AG04450 (cell line): Measurements from ENCODE around the gene SLC44A3. TPM values are rescaled to one million over a fixed set of nuclear protein-coding genes. Genes with fewer than 3 reads are reported as not detected.
A peak's percentile ranks its signal among the peaks of the same experiment; 100 is the strongest.

ENCODE experiments used
- CTCF ChIA-PET: fragments of 300-600, 350-600 bp; formaldehyde crosslinking; extraction: SDS; loops from one replicate; lab custom pipeline; 2022; ENCODE audit warnings: antibody characterized with exemption, inconsistent platforms; lab: Charles Lee
- POLR2A ChIA-PET: fragments of 350-600 bp; formaldehyde crosslinking; extraction: SDS; loops from one replicate; lab custom pipeline; 2021; ENCODE audit warnings: antibody characterized with exemption, inconsistent platforms; lab: Yijun Ruan, JAX
- DNase-seq: peaks from one replicate; pipeline ENCODE4 v3.0.0-alpha.2; 2011; ENCODE audit warnings: low read depth, low spot score
- H3K27ac ChIP-seq: one replicate; pipeline ENCODE4 v1.5.1; 2012; ENCODE audit warnings: low read depth, low read length, control low read depth
- H3K27me3 ChIP-seq: one replicate; pipeline ENCODE4 v1.6.0; 2012; ENCODE audit warnings: low read length; ENCODE audit not compliant: control insufficient read depth, insufficient read depth
- H3K4me3 ChIP-seq: 2 replicates; pipeline ENCODE4 v1.5.1; 2011; ENCODE audit warnings: mild to moderate bottlenecking, low read depth, low read length, control low read depth
- H3K9me3 ChIP-seq: 2 replicates; pipeline ENCODE4 v1.5.1; 2012; ENCODE audit warnings: low read length; ENCODE audit not compliant: control insufficient read depth, insufficient read depth
- polyA plus RNA-seq: library from polyadenylated mRNA; depleted of rRNA; stranded (reverse); fragments of >200 nt; gene quantifications from 2 replicates; pipeline ENCODE4 v1.2.3, GENCODE V29; 2011
- TF ChIP-seq, protein P1 (sequence below): IDR thresholded peaks from 2 replicates; pipeline ENCODE4 v1.5.1; 2011; ENCODE audit warnings: low read depth, low read length, control low read depth, inconsistent platforms

SLC44A3 gene
- polyA plus RNA-seq, 1 experiment: 3.4 TPM

DNA sequence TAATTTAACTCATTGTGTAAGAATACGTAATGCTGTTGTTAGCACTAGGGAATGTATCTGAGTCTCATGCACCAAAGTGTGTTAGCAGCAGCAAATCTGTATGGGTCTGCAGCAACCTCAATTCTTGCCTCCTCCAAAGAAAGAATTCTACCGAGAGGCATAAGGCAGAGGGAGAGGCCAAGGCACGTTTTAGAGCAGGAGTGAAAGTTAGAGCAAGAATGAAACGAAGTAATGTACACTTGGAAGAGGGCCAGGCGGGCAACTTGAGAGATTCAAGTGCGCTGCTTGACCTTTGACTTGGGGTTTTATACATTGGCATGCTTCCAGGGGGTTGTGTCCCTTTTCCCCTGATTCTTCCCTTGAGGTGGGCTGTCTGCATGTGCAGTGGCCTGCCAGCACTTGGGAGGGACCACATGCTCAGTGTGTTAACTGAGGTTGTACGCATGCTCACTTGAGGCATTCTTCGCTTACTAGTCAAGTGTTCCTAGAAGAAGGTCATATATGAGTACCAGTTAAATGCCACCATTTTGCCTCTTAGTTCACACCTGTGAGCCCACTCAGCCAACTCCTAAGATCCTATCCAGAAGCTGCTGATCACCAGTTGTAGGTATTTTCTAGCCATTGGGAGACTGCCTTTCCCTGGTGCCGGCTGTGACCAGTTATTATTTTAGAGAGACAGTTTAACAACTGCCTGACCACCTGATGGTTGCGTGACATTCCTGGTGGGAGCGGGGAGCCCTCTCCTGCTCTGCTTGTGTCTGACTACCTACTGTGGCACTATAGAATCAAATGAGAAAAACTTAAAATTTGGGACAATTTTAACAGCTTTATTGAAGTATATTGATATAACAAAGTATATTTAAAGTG lies 109.4 kb downstream of the SLC44A3 start:
- H3K4me3 ChIP-seq: peak overlapping the region; percentile 17
- CTCF ChIA-PET: no interaction called here
- TF ChIP-seq, protein P1, sequence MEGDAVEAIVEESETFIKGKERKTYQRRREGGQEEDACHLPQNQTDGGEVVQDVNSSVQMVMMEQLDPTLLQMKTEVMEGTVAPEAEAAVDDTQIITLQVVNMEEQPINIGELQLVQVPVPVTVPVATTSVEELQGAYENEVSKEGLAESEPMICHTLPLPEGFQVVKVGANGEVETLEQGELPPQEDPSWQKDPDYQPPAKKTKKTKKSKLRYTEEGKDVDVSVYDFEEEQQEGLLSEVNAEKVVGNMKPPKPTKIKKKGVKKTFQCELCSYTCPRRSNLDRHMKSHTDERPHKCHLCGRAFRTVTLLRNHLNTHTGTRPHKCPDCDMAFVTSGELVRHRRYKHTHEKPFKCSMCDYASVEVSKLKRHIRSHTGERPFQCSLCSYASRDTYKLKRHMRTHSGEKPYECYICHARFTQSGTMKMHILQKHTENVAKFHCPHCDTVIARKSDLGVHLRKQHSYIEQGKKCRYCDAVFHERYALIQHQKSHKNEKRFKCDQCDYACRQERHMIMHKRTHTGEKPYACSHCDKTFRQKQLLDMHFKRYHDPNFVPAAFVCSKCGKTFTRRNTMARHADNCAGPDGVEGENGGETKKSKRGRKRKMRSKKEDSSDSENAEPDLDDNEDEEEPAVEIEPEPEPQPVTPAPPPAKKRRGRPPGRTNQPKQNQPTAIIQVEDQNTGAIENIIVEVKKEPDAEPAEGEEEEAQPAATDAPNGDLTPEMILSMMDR: no peak

DNA sequence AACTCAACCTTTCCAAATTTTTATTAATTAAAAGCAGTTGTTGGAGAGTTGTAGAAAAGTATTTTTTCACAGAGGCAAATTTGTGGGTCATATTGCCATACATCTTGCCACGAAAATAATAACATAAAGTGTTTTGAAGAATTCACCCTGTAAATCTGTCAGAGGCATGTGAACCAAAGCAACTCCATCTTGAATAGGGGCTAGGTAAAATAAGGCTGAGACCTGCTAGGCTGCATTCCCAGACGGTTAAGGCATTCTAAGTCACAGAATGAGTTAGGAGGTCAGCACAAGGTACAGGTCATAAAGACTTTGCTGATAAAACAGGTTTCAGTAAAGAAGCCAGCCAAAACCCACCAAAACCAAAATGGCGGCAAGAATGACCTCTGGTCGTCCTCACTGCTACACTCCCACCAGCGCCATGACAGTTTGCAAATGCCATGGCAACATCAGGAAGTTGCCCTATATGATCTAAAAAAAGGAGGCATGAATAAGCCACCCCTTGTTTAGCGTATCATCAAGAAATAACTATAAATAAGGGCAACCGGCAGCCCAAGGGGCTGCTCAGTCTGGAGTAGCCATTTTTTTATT lies 111.2 kb downstream of the SLC44A3 start:
- TF ChIP-seq, protein P1: no peak
- H3K9me3 ChIP-seq: no peaks in the 10 kb centered on the region
- H3K4me3 ChIP-seq: no peak overlapping the region
- no peak for DNase-seq
- no peaks in the 10 kb centered on the region for H3K27me3 ChIP-seq
- H3K27ac ChIP-seq: no peak overlapping the region
- ChIA-PET CTCF (no interaction called here), POLR2A (no interaction called here)

More for the DNA sequence above, 109.4 kb downstream of the SLC44A3 start:
- Histone ChIP-seq H3K27ac (no peak overlapping the region), H3K27me3 (no peaks in the 10 kb centered on the region), H3K9me3 (no peaks in the 10 kb centered on the region)
- POLR2A ChIA-PET: no interaction called here
- no peak for DNase-seq

- POLR2A ChIA-PET: no interaction called here
- CTCF ChIA-PET: interaction anchor here (0.6 to 1.1 kb wide), 2 partner anchors 80 to 81 kb away, joined by 3 to 5 read pairs; no protein-coding TSS in a partner anchor
- no peak overlapping the region for H3K27ac ChIP-seq
- DNase-seq: no peak
- TF ChIP-seq, protein P1: no peak
- H3K27me3 ChIP-seq: no peaks in the 10 kb centered on the region
- H3K9me3 ChIP-seq: no peaks in the 10 kb centered on the region
- no peak overlapping the region for H3K4me3 ChIP-seq
Measured at GRCh38 chr1:94934551-94934950, 114.4 kb downstream of the SLC44A3 start.

DNA sequence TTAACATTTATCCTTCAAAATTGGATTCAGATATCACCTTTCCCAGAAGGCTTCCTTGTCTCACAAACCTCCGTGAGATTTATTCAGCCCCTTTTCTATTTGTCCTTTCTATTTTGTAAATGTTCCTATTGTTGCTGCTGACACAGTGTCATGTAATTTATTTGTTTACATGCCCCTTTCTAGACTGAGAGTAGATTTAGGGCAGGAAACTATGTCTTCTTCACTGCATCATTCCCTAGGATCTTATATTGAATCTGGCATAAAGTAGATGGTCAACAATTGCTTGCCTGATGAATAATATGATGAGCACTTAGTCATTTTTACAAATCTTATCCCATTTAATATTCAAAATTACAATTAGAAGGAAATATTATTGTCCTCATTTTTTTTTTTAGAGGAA lies 114.9 kb downstream of the SLC44A3 start:
- CTCF ChIA-PET: interaction anchor here (0.6 to 1.1 kb wide), 3 partner anchors 54 to 107 kb away, joined by 3 to 5 read pairs (median 3); no protein-coding TSS in a partner anchor
- H3K9me3 ChIP-seq: no peaks in the 10 kb centered on the region
- DNase-seq: no peak
- TF ChIP-seq, protein P1: no peak
- H3K27ac ChIP-seq: no peak overlapping the region
- H3K27me3 ChIP-seq: no peaks in the 10 kb centered on the region
- no peak overlapping the region for H3K4me3 ChIP-seq
- POLR2A ChIA-PET: interaction anchor here (1.6 kb wide), 1 partner anchor 7 kb away, joined by 4 read pairs; the partner anchor contains the start of gene CNN3
